Activated T-helper 9 cell treated with anti-CD3 and anti-CD28 coated beads, Interleukin-2, amount 50 U/mL, for 16 hours (primary cell): ENCODE results near the gene ZCCHC14.

Source experiments
- DNase-seq: peaks from one replicate; pipeline ENCODE4 v3.0.0-alpha.2; 2020; ENCODE audit warnings: low read depth

ZCCHC14 gene

GRCh38 chr16:87431926-87432325, 60.9 kb downstream of the ZCCHC14 start:
- DNase-seq, result no peak

DNA sequence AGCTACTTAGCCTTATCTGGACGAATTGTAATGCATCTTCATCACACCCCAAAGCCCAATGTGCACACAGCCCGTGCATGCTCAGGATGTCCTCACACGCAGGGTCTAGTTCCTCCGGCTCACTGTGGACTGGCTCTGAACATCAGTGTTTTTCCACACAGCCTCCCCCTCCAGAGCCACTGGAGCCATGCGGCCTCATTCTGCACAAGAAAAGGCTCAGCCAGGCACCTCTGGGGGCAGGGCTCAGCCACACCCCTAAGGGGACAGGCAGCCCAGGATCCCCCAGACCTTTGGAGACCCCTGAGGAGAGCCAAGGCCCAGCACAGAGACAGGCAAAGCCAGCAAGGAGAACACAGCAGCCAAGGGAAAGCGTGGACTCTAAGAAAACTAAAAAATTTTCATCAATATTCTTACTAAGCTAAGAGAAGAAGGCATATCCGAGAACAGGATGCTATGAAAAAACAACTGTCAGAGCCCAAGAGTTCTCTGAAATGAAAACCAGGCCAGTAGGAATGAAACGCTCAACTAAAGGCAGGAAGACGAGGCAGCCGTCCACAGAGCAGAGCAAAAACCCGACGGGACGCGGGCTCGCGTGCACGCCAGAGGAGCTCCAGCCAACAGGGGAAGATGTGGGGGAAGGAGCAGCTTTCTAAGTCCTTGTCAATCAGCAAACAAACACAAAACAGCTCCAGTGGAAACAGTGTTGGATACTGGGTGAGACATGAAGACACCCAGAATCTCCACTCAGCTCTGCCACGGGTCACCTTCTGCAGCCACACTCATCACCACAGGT, 66.2 kb downstream of the ZCCHC14 start:
- DNase-seq, result no peak

GRCh38 chr16:87425941-87426340, 66.9 kb downstream of the ZCCHC14 start:
- no peak for DNase-seq

GRCh38 chr16:87424266-87424665, 68.6 kb downstream of the ZCCHC14 start:
- no peak for DNase-seq

DNA sequence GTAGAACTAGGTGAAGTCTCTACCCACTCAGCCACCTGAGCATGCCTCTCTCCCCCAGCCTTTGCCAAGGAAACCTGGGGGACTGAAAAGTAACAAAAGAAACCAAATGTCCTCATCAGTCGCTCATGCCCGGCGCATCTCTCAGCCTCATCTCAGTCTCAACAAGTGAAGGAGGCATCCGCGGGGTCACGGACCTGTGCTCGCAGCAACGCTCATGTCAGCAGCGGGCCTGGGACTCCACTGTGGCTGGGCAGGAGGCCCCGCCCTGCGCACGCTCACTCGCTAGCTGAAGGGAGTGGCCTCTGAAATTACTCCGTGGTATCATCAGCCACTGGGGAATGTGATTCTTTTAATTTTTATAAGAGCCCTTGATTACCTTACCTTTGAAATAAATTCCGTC, 69.4 kb downstream of the ZCCHC14 start:
- DNase-seq, result no peak

DNA sequence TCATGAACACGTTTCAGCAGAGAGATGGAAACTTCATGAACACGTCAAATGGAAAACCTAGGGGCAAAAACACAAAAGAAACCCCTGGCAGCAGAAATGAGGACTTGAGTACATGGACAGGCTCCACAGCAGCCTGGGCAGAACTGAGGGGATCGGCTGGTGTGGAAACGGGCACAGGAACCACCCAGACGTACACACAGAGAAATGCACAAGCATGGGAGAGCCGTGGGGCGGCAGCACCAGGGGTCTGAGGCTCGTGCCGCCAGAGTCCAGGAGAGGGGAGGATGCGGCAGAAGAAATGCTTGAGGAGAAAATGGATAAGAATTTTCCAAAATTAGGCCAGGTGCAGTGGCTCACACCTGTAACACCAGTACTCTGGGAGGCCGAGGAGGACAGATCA, 70.7 kb downstream of the ZCCHC14 start:
- DNase-seq, result no peak

GRCh38 chr16:87421003-87421912, 71.6 kb downstream of the ZCCHC14 start:
- no peak for DNase-seq

DNA sequence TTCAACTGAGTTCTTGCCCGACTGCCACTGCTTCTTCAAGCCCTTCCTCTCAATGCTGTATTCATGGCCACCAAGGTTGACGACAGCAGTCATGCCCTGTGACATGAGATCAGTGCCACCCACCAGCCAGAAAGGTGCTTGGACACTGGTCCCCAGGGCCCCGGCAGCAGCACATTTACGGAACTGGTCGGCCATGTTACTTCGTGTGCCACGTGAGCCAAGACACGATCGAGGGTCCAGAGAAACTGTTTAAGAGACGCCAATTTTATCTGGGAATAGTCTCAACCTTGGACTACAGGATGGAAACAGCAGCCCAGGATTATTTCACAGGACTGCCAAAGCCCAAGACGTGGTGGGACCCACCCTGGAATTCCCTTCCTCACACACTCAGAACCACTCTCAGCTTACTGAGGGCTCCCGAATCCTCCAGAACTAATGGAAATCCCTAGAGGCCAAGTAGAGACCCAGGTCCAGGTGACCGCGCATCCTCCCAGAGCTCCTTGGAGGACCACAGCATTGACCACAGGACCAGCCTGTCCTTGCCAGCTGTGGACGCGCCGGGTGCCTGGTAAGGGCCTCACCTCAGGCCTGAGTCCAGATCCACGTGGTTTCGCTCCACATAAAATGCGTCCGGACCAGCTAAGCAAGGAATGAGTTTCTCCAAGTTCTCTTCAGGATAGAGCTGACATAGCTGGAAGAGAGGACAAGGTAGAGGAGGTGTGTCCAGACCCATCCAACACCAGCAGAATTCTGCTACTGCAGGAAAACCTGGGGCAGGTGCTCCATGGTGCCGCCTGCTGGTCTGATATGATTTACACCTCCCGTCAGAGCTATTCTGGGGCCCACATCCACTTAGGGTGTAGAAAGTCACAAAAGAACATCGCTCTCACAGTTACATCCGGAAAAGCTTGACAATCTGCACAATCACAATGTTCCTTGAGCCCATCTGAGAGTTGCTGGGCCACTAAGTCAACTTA, 72.5 kb downstream of the ZCCHC14 start:
- DNase-seq, result no peak

DNA sequence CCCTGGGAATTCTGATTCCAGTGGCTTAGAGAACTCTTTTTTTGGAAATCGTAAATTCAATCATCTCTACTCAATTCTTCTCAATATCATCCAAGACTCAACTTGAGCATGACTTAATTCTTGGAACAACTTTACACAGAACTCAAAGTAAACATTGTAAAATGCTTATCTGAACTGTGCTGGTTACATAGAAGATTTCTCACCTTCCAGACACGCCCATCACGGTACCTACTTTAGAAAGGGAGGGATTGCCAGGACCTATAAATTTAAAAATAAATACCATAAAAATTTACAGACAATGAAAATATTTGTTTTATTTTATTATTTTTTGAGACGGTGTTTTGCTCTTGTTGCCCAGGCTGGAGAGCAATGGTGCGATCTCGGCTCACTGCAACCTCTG, 74.2 kb downstream of the ZCCHC14 start:
- DNase-seq, result no peak

DNA sequence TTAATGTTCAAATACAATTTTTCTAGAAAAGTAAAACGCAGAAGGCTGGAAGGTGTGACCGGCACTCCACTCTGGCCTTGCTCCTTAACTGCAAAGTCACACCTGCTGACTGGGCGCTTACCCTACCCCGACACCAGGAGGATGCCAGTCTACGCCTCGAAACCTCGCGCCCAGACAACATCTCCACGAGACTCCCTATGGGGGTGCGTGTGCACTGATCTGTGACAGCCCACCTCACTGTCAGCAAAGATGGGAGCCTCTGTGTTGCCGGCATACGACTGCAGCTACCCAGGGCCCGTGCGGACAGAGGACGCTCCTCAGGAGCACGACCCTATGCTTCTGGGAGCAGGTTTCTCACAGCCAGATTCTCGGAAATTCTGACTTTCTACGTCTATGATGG, 74.6 kb downstream of the ZCCHC14 start:
- no peak for DNase-seq

DNA sequence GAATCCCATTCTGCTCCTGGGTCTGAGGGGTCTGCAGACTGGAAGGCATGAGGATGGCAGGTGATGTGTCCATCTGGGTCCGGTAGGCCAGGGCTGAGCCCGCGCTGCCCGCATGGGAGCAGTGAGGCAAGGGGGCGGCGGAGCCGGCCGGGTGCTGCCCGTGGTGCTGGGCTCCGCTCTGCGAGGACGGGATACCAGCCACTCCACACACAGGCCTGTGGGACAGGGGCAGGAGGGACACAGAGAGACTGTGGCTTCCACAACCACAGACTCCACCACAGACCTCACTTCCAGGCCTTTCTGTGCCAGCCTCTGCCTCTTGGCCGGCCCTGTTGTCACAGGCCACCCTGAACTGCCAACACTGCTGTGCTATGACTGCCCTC, 75.3 kb downstream of the ZCCHC14 start:
- DNase-seq, result no peak

GRCh38 chr16:87416826-87417527, 75.8 kb downstream of the ZCCHC14 start:
- DNase-seq, result no peak

GRCh38 chr16:87415441-87415840, 77.4 kb downstream of the ZCCHC14 start:
- no peak for DNase-seq

GRCh38 chr16:87414251-87414680, 78.6 kb downstream of the ZCCHC14 start:
- no peak for DNase-seq

DNA sequence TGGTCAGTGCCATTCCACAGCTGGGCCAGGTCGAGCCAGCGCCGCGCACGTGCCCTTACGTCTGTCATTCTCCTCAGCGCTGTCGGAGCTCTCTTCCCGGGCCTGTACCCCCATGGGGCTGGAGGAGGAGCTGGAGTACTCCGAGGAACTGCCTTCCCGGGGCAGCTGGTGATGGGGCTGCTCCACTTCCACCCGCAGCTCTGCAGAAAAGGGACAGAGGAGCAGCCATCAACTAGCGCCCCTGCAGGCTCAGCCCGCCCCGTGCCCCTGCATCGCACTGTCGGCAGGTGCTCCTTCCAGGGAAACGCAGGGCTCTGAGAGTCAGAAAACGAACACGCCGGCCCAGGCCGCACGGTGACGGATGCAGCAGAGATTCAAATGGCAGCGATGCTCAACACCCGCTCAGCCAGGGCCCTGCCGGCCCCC, 79.8 kb downstream of the ZCCHC14 start:
- DNase-seq, result no peak

- no peak for DNase-seq
Observed at GRCh38 chr16:87412371-87412995, 80.3 kb downstream of the ZCCHC14 start.

DNA sequence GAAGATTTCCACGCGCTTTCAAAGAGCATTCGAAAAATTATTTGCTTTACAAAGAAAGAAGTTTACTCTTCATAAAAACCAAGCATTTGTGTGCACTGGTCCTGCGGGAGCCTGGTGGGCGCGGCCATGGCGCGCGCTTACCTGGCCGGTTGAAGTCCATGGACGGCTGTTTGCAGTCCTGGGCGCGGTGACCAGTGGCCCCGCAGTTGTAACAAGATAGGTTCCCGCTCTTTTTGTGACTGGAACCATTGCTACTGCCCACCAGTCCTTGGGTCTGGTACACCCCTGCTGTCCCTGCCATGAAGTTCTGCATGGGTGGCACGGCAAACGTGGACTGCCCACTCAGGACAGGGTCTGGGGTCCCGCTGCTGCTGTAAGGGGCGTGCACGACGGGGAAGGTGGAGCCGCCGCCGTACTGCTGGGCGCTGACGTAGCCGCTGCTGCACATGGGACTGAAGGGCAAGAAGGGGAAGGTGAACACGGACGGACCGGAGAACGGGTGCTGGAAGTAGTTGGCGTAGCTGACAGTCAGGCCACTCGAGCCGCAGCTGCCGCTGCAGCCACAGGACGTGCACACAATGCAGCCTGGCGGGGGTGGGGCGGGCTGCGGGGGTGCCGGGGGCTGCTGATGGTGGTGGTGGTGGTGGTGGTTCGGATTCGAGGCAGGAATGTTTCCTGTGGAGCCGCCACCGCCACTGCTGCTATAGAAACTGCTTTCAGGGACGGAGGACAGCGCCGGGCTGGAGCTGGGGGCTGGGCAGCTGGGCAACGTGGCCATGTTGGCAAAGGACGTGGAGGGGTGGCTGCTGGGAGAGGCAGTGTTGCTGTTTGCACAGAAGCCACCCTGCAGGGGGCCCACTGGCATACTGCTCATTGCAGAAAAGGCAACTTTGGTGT, 81.2 kb downstream of the ZCCHC14 start:
- DNase-seq, result no peak

- DNase-seq, result no peak
Observed at GRCh38 chr16:87410968-87411367, 81.9 kb downstream of the ZCCHC14 start.

- no peak for DNase-seq
Observed at GRCh38 chr16:87410530-87410929, 82.3 kb downstream of the ZCCHC14 start.

- no peak for DNase-seq
Observed at GRCh38 chr16:87409781-87410180, 83.0 kb downstream of the ZCCHC14 start.
